Measurements from ENCODE around the gene CAPN7.

The CAPN7 gene

GRCh38 chr3:15220661-15221060, 14.6 kb downstream of the CAPN7 start:
- no peaks in the 10 kb centered on the region for H3K27me3 ChIP-seq (ENCODE audit: insufficient read depth, poor library complexity, severe bottlenecking)
- H3K4me3 ChIP-seq (replicated peaks; ENCODE audit: insufficient read depth, low read length) = no peak overlapping the region
- TF ChIP-seq GABPA (IDR thresholded peaks at IDR 0.05; ENCODE audit: low read depth) = no peak
- TF ChIP-seq SPI1 (IDR thresholded peaks at IDR 0.05; ENCODE audit: borderline replicate concordance, low read depth) = no peak
- TF ChIP-seq POLR2AphosphoS5 (IDR thresholded peaks at IDR 0.05; ENCODE audit: low read depth) = no peak
- TF ChIP-seq, protein P1, sequence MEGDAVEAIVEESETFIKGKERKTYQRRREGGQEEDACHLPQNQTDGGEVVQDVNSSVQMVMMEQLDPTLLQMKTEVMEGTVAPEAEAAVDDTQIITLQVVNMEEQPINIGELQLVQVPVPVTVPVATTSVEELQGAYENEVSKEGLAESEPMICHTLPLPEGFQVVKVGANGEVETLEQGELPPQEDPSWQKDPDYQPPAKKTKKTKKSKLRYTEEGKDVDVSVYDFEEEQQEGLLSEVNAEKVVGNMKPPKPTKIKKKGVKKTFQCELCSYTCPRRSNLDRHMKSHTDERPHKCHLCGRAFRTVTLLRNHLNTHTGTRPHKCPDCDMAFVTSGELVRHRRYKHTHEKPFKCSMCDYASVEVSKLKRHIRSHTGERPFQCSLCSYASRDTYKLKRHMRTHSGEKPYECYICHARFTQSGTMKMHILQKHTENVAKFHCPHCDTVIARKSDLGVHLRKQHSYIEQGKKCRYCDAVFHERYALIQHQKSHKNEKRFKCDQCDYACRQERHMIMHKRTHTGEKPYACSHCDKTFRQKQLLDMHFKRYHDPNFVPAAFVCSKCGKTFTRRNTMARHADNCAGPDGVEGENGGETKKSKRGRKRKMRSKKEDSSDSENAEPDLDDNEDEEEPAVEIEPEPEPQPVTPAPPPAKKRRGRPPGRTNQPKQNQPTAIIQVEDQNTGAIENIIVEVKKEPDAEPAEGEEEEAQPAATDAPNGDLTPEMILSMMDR (IDR thresholded peaks at IDR 0.05; ENCODE audit: insufficient read depth, low read length) = no peak
- no peak for TF ChIP-seq REST (IDR thresholded peaks at IDR 0.05; ENCODE audit: insufficient replicate concordance, low read depth)
- DNase-seq (ENCODE audit: low read depth in 1 of 2, low spot score in 1 of 2) = no peak
- H3K27ac ChIP-seq (replicated peaks) = no peak overlapping the region

DNA sequence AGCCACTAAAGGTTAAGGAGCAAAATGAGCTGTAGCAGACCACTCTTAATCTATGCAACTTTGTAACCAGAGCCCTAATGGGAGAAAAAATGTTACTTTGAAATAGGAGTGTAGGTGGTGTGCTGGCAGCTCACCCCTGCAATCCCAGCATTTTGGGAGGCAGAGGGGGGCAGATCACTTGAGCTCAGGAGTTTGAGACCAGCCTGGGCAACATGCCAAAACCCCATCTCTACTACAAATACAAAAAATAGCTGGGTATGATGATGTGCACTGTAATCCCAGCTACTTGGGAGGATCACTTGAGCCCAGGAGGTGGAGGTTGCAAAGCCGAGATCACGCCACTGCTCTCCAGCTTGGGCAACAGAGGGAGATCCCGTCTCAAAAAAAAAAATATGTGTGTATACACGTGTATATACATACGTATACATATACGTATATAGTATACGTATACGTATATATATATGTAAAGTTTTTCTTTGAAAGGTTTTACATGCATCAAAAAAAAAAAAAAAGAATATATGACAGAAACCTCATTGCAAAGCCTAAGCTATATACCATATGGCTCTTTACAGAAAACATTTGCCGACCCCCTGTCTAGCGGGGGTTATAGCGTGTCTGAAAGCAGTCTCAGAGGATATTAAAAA, 15.7 kb downstream of the CAPN7 start:
- Histone ChIP-seq H3K27ac (replicated peaks) (no peak overlapping the region), H3K4me3 (replicated peaks; ENCODE audit: insufficient read depth, low read length) (no peak overlapping the region), H3K27me3 (ENCODE audit: insufficient read depth, poor library complexity, severe bottlenecking) (no peaks in the 10 kb centered on the region)
- no peak for DNase-seq (ENCODE audit: low read depth in 1 of 2, low spot score in 1 of 2)
- no peak for TF ChIP-seq POLR2AphosphoS5 (IDR thresholded peaks at IDR 0.05; ENCODE audit: low read depth)
- no peak for TF ChIP-seq GABPA (IDR thresholded peaks at IDR 0.05; ENCODE audit: low read depth)
- TF ChIP-seq REST (IDR thresholded peaks at IDR 0.05; ENCODE audit: insufficient replicate concordance, low read depth) = no peak
- TF ChIP-seq, protein P1 (IDR thresholded peaks at IDR 0.05; ENCODE audit: insufficient read depth, low read length) = no peak
- no peak for TF ChIP-seq SPI1 (IDR thresholded peaks at IDR 0.05; ENCODE audit: borderline replicate concordance, low read depth)

DNA sequence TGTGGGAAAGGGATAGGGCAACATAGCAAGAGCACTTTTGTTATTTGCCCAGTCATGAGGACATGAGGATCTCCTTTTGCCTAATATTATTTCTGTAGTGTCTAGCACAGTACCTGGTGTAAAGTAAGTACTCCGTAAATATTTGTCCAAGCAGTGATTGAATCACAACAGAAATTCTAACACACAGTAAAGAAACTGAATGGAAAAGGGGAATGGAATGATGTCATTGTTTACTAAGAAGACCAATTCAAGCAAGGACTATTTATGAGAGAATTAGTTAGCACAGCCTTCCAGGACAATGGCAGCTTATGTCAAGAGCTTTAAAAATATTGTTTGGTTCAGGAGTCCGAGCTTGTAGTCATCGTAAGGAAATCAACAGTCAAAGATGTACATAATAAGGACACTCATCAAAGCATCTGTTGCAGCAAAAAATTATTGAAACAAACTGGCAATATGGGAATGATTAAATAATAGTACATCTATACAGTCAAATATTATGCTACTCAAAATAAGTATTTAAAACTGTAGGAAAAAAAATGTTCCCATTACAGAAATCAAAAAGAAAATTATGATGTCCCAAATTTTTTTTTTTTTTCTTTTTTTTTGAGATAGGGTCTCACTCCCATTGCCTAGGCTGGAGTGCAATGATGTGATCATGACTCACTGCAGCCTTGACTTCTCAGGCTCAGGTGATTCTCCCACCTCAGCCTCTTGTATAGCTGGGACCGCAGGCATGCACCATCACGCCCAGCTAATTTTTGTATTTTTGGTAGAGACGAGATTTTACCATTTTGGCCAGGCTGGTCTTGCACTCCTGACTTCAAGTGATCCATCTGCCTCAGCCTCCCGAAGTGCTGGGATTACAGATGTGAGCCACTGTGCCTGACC, 17.9 kb downstream of the CAPN7 start:
- Histone ChIP-seq H3K27me3 (ENCODE audit: insufficient read depth, poor library complexity, severe bottlenecking) (no peaks in the 10 kb centered on the region), H3K27ac (replicated peaks) (no peak overlapping the region), H3K4me3 (replicated peaks; ENCODE audit: insufficient read depth, low read length) (no peak overlapping the region)
- no peak for DNase-seq (ENCODE audit: low read depth in 1 of 2, low spot score in 1 of 2)
- TF ChIP-seq, protein P1 (IDR thresholded peaks at IDR 0.05; ENCODE audit: insufficient read depth, low read length) = no peak
- TF ChIP-seq GABPA (IDR thresholded peaks at IDR 0.05; ENCODE audit: low read depth) (no peak), POLR2AphosphoS5 (IDR thresholded peaks at IDR 0.05; ENCODE audit: low read depth) (no peak), SPI1 (IDR thresholded peaks at IDR 0.05; ENCODE audit: borderline replicate concordance, low read depth) (no peak), REST (IDR thresholded peaks at IDR 0.05; ENCODE audit: insufficient replicate concordance, low read depth) (no peak)
